Activated CD8-positive, alpha-beta memory T cell treated with anti-CD3 and anti-CD28 coated beads, Interleukin-2, amount 50 U/mL, for 4 hours (primary cell): ENCODE data around the gene OR2T11.
A peak's percentile ranks its signal among the peaks of the same experiment; 100 is the strongest.
"Not testable (repeated sequence)": the region's sequence is repeated elsewhere in the genome, so short reads cannot be mapped to it uniquely, and the experiment has no call there.

Experiments used
- DNase-seq: peaks from one replicate; pipeline ENCODE4 v3.0.0-alpha.2; 2020

Gene OR2T11, protein sequence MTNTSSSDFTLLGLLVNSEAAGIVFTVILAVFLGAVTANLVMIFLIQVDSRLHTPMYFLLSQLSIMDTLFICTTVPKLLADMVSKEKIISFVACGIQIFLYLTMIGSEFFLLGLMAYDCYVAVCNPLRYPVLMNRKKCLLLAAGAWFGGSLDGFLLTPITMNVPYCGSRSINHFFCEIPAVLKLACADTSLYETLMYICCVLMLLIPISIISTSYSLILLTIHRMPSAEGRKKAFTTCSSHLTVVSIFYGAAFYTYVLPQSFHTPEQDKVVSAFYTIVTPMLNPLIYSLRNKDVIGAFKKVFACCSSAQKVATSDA

DNA sequence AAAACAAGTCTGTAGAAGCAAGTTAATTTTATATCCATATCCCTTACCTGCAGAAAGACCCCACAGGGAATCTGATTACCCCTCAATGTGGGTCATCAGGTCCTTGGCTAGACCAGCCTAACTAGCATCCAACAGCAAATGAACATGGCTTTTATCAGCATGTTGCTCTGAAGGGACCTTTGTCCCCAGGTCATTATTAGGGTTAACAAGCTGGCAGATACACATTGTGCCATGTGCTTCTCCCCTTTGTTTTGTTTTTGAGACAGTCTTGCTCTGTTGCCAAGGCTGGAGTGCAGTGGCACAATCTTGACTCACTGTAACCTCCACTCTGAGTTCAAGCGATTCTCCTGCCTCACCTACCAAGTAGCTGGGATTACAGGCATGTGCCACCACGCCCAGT lies at the start of gene OR2T11:
TSS of gene OR2T11 (minus strand) at position 101 of the 400 bp plus-strand sequence. CDS start 7,963 bp downstream, outside the sequence.
- not testable (repeated sequence) for DNase-seq

DNA sequence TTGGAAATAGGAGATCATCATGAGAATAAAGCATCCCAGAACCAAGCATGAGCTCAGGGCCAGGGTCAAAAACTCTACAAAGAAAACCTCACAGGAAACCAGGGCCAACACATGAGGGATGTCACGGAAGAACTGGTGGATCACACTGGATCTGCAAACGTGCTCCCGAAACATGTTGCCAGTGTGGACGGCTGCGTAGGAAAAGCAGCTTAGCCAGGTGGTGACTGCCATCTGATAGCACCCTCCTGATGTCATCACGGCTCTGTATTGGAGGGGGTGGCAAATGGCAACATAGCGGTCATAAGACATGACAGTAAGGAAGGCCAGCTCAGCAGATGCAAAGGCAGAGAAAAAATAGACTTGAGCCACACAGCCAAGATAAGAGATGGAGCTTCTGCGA lies 46.8 kb upstream of the OR2T11 start:
- DNase-seq = no peak

DNA sequence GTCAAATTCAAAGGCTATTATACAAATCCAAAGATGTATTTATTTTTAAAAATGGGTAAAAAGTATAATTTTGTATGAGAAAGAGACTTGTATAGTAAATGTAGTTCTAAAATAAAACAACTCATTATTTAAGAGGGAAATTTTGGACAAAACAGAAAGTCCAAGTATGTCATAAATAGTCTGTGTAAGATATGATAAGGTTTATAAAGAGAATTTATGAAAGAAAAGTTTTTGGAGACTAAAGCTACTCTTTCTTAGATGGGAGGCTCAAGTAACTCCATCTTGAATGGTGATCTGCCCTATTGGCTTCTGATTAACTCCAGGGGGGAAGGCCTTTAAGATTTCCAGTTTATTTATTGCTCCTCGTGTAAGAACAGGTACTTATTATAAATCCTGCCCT lies 35.1 kb upstream of the OR2T11 start:
- no peak for DNase-seq

DNA sequence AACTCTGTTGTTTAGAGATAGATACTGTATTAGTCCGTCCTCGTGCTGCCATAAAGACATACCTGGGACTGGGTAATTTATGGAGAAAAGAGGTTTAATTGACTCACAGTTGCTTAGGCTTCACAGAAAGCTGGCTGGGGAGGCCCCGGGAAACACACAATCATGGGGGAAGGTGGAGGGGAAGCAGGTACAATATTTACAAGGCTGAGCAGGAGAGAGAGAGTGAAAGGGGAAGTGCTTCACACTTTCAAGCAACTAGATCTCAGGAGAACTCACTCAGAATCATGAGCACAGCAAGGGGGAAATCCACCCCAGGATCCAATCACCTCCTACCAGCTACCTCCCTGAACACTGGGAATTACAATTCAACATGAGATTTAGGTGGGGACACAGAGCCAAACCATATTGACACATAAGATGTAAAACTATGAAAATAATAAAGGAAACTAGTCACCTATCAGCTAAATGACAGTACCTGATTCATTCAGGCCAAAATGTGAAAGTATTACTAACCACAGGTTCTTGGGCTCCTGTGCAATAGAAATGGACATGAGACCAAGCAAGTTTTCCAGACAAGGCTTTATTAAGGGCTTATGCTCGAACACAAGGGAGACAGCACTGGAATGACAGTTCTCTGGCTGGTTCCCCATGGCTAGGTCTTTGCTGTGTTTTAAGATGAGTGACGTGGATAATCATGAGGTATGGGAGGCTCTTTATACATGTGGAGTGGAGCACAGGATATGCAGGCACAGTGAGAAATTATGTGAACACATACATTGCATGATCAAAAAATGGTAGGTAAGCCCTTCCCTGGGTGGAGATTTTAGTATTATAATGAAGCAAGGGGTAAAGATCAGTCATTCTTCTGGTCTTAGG lies 28.8 kb upstream of the OR2T11 start:
- not testable (repeated sequence) for DNase-seq

DNA sequence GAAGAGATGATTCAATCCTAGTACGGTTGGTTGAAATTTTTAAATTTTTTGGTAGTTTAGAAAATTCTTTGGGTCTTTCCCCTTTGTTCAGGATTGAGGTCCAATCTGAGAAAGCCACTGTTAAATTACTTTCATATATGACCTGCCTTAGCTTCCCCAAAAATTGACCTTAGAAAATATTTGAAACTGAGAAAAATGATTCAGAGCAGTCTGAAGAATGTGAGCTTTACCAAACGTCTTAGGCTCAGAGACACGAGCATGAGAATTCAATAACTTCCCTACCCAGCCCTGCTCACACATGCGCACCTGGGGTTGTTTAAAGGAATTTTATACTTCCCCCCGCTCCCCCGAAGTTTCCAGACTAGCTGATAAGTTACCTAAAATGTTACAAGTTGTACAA lies 21.9 kb upstream of the OR2T11 start:
- DNase-seq = not testable (repeated sequence)

DNA sequence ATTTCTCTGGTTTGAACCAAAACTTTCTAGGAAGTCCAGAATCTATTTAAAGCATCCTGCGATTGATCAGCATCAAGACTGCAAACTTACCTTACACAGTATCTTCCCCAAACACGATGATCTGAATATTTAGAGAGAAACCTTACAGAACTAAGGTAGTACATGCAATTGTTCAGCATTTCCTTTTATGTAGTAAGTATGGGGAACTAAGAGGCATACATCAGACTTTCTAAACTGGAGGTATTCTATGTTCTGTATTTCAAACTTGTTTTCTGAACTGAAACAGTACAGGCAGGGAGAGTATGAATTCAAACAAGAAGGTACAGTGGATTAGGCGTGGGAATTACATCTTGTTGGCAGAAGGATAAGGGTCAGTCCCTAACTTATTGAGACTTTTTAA lies 20.5 kb upstream of the OR2T11 start, which contains the start of gene OR2T27:
TSS of gene OR2T27 (minus strand) at position 175 of the 400 bp plus-strand sequence. CDS start 4,644 bp downstream, outside the sequence.
- DNase-seq = not testable (repeated sequence)

DNA sequence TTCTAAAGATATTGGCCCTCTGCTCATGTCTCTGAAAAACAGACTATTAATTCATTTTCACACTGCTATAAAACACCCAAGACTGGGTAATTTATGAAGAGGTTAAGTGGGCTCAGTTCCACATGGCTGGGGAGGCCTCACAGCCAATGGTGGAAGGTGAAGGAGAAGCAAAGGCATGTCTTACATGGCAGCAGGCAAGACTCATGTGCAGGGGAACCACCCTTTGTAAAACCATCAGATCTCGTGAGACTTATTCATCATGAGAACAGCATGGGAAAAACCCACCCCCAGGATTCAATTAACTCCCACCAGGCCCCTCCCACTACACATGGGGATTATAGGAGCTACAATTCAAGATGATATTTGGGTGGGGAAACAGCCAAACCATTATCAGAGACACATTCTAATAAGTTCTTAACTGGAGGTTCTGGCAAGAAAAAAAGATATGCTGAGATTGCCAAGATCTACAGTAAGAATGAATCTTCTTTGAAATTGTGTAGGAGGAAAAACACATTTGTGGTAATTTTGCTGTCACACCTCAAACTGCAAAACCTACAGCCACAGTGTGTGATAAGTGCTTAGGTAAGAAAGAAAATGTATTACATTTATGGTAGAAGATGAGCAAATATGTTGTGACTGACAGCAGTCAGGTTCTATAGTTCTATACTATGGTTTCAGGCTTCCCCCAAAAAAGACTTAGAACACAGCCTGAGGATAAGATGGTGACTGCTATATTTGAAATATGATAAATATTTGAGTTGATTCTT lies 14.1 kb upstream of the OR2T11 start:
- DNase-seq = not testable (repeated sequence)

DNA sequence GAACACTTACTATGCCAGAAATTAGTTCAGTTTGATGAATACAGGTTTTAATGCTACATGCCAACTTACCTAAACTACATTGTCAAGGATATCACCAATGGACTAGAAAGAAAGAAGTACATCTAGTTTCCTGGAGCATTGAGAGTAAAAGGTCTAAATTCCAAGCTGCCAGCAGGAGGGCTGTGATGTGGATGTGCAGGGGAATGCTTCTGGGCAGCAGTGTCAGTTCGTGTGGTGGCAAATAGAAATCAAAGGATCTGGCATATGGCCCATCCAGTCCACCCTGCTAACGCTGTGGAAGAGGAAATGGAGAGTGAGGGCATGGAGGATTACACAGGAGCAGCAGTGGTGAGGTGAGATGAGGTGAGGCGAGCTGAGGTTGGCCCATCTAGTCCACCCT lies 10.3 kb upstream of the OR2T11 start, which contains the start of gene OR2T35:
TSS of gene OR2T35 (minus strand) at position 101 of the 400 bp plus-strand sequence. CDS start 6,020 bp downstream, outside the sequence.
- not testable (repeated sequence) for DNase-seq

DNA sequence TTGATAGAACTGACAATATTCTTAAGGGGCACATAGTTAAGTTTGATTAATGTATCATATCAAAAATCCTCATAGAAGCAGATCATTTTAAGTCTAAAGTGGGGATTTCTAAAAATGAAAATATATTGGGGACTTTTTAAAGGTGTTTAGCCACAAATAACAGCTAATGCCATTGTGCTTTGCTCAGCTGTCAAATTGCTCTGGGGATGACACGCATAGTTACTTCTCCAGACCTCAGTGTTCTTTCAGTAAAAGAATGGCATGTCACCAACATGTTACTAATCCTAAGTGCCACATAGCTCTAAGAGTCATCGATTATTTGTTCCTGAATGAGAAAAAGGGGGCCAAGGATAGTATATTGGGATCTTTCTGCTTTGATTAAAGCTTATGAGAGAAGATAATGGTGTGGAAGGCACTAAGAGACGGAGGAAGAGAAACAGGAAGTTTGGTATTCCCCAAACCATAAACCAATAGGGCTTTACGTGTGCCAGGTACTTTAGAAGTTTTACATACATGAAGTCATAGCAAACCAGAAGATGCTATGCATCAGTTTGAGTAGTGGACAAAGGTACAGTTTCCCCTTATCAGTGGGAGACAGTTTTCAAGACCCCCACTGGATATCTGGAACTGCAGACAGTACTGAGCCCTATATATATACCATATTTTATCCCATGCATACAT lies 8.2 kb upstream of the OR2T11 start:
- DNase-seq = not testable (repeated sequence)

DNA sequence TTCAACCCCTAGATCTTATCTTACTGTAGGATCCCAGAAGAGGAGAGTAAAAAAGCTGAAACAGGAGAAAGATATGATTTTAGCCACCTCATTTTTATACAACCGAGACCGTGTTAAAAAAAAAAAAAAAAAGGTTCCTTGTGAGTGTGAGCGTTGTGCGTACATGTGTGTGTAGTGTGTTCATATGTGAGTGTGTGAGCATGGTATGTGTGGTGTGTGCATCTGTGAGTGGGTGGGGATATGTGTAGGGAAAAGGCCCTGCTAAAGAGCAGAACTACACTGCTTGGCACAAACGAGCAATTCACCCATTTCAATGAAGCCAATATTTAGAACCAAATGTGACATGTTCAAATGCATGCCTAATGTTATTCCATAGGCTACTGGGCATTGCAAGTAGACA lies 6.7 kb upstream of the OR2T11 start:
- DNase-seq = not testable (repeated sequence)

DNA sequence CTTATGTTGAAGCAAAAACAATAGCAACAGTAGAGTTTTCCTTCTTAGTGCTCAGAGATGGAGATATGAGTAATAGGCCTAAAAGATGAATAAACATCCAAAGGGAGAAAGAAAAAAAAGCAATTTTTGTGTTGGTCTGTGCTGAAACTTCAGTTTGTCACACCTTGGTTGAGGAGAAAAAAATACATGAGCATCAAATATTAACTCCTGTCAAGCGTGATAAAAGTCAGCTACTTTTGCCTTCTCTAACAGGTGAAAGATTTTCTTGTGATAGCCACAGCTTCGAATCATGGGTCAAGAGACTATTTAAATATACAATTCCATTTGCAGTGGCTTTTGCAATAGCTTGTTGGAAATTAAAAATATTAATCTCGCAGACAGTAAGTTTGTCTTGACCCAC lies 6.0 kb upstream of the OR2T11 start:
- DNase-seq = not testable (repeated sequence)

DNA sequence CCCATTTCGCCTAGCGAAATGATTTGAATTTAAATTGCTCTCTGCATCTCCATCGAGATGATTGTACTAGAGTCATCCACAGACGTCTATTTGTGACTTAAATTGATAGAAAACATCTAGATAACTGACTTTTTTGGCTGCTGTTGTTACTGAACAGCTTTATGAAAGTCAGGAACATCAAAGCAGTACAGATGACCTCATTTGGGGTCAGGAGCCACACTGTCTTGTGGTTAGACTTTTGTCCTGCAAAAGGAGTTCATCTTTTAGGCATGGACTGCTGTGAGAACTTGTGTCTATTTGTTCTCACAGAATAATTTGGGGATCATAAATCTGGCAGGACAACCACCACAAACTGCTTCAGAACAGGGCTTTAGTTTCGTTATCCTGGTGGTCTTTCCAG lies 4.8 kb upstream of the OR2T11 start:
- DNase-seq = not testable (repeated sequence)

DNA sequence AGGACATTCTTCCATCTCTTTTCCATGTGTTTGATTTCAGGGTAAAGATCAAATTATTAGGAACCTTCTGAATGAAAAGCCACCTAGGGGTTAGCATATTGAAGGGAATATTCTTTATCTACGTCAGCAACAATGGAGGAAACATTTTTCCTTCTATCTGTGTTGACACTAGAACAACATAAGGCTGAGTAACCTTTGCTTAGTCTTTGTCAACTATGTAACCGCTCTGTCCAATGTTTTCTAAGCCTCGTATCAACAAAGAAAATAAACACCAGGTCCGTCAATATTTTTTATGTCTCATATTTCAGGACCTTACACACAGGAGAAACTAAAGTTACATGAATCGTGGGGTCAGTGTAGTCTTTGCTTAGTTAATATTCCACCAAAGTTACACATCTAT lies 1.7 kb upstream of the OR2T11 start:
- not testable (repeated sequence) for DNase-seq

DNA sequence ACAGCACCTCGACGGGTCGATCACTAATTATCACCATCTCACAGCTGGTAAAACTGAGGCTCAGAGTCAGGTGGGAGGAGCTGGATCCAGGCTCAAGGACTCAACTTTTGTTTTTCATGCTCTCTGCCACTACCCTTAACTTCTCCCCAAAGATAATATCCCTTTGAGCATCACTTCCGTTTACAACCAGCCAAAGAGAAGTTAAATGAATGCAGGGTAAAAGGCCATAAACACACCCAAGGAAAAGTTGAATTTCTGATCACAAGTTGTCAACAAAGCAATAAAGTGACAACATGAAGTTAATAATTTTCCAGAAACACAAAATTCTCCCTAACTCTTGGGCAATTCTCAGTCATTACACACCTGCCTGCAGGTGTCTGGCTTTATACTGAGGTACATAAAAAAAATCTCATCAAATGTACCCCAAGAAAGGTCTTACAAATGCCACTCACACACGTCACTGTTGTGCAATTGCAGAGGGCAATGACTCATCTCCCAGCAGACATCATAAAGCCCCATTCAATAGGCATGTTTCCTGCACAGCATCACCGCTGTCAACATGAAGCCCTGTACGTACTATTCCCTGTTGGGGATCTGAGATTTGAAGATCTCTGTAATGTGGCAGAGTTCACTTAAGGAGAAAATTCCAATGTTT lies 3.4 kb downstream of the OR2T11 start:
- DNase-seq = no peak

DNA sequence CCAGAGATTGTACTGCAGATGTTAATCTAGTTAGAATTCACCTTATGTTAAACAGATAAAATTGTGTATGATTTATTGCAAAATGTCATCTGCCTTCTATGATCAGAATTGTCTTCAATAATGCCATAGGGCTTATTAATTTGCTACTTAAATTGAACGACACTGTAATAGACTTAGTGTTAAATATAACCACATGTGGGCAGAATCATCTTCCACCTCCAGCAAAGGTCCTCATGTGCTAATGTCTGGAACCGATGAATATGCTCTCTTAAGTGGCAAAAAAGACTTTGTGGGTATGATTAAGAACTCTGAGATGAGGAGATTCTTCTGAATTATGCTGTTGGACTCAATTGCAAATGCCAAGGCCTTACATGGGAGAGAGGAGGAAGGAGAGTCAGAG lies 4.3 kb downstream of the OR2T11 start:
- no peak for DNase-seq

DNA sequence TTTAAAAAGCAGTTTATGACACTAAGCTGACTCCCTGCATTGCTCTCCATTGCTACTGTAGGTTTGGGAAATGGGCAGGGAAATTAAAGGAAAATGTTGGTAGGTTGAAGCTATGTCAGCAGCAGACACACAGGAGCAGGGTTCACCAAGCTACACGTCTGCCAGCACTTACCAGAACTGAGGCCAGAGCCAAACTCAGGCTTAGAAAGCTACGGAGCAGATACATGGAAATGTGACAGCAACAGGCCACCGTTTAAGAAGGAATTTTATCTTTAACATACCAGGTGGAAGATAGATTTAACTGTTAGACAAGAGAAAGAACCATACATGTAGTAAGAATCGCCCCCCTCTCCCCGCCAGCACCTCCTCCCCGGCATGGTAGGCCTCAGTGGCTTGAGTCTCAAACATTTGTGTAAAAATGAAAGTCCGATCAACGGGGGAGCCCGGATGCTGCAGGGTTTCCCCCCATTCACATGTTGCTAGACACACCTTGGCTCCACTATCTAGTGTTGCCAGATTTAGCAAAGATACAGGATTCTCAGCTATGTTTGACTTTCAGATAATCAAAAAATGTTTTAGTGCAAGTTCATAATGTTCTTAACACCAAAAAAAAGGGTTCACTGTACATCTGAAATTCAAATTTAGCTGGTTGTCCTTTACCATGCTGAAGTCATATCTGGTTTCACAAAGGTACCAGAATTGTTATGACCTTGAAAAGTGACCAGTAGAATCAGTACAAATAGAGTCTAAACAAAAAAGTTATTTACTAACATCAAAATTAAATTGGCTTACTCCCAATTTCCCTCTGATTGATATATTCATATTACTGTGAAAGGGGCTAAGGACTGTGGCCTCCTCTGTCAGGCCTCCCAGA lies 6.7 kb downstream of the OR2T11 start:
- DNase-seq = no peak

DNA sequence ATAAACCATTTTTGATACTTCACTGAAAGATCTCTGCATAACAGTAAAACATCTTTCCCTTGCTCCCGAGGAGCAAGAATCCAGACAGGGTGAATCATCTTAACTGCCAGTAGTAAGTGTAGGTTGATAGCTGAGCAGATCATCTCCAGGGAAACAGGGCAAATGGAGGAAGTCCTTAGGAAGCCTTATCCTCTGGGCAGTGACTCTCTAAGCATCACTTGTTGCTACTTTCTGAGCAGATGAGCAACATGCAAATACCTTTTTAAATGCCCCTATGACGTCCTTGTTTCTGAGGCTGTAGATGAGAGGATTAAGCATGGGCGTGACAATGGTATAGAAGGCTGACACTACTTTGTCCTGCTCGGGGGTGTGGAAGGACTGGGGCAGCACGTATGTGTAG lies 8.9 kb downstream of the OR2T11 start:
- DNase-seq = no peak

DNA sequence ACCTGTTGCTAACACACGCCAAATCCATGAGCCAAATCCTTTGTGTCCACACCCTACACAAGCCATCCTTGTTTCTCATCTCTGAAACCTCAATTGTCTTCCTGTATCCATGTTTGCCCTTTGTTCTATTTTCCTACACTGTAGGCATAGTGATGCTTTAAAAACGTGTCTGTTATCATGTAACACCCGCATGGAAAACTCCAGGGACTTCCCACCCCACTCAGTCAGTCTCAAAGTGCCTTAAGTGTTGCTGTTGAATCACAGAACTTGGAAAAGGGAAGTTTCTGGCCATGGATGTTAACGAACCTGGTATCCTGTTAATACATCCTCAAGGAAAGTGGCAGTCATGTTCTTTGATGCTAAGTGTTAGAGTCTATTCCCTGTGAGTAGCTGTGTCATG lies 9.7 kb downstream of the OR2T11 start:
- no peak for DNase-seq

DNA sequence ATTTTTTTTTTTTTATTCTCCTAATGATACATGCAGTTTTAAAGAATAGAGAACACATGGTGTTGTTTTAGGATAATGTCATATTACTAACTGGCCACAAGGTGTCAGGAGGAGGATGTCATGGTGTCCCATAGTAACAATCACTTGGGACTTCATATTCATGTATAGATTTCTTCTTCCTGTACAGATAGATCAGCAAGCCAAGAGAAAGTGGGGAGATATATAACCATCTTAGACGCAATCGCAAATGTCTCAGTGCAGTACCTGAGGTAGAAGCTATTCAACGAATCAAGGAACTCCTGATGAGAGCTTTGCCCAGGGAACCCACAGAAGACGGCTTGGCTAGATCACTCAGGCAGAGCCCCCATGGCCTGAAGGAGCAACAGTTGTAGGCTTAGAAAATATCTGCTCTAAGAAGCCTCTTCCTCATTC lies 12.3 kb downstream of the OR2T11 start:
- DNase-seq = no peak

DNA sequence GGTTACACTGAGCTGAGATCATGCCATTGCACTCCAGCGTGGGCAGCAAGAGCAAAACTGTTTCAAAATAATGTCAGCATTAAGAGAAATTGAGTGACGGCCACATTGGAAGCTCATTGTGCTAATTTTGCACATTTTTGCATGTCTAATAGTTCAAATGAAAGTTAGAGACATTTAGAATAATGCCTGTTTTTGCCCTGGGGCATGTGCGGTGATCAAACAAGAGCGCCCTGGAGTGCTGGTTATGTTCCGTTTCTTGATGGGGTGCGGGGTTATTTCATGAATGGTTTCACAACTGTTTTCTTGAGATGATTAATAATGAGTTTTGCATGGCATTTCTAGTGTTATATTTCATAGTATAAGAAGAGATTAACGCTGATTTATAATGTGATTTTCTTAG lies 13.1 kb downstream of the OR2T11 start:
- no peak for DNase-seq

DNA sequence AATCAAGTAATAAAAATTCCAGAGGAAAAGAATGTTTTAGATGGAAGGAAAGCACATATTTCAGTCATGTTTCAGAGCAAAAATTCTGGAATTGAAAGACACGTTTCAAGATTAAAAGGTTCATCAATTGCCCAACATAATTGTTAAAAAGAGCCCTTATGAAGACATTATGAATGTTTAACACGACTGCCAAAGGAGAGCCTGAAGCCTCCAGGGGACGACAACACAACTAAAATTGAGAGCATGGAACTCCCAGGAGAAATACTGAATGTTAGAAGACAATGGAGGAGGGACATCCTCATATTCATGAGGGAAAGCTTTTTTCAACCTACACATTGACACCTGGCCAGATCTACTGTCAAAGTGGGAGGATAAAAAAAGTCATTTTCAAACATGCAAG lies 16.0 kb downstream of the OR2T11 start:
- peak; percentile 48 for DNase-seq
